Caco-2 (cell line): ENCODE measurements around the gene PLCB1. TPM values are rescaled to one million over a fixed set of nuclear protein-coding genes. Genes with fewer than 3 reads are reported as not detected.

Experiments
- BruUV-seq: library from RNA; stranded (reverse); fragments of 400-500 nt; replicated peaks from 2 replicates; lab custom pipeline; 2021; lab: Mats Ljungman, UMichigan
- CTCF ChIA-PET: fragments of 300-600 bp; sonication (Branson Sonifier 250); formaldehyde crosslinking; loops from one replicate; lab custom pipeline; 2022; ENCODE audit warnings: antibody characterized with exemption; lab: Charles Lee
- POLR2A ChIA-PET: fragments of 300-600 bp; sonication (Branson Sonifier 250); formaldehyde crosslinking; loops from one replicate; lab custom pipeline; 2022; ENCODE audit warnings: antibody characterized with exemption; lab: Charles Lee
- DNase-seq, 2 experiments: peaks; one replicate each; pipeline versions ENCODE4 v3.0.0 to v3.0.0-alpha.2; 2020 to 2022
- H3K27me3 ChIP-seq: replicated peaks from 2 replicates; pipeline ENCODE4 v1.6.0; 2011; ENCODE audit warnings: low read length; ENCODE audit not compliant: control insufficient read depth, insufficient read depth
- H3K36me3 ChIP-seq: 2 replicates; pipeline ENCODE4 v1.5.1; 2011; ENCODE audit warnings: low read length; ENCODE audit not compliant: control insufficient read depth, insufficient read depth
- H3K4me1 ChIP-seq: fragments of 250-450 bp; sonication (Bioruptor Pico); 2 replicates; pipeline ENCODE4 v1.5.1; 2020; ENCODE audit warnings: mild to moderate bottlenecking
- H3K4me3 ChIP-seq: 2 replicates; pipeline ENCODE4 v1.5.1; 2011; ENCODE audit warnings: low read depth, mild to moderate bottlenecking, control low read depth, low read length
- H3K9me3 ChIP-seq: fragments of 250-450 bp; sonication (Bioruptor Pico); 2 replicates; pipeline ENCODE4 v1.5.1; 2020; ENCODE audit warnings: mild to moderate bottlenecking, moderate library complexity
- H3K27ac Mint-ChIP-seq: one replicate; pipeline ENCODE4 v1.8.0; 2022; ENCODE audit warnings: mixed read lengths; ENCODE audit not compliant: unreplicated experiment
- H3K27me3 Mint-ChIP-seq: one replicate; pipeline ENCODE4 v1.8.0; 2022; ENCODE audit warnings: mixed read lengths; ENCODE audit not compliant: insufficient read depth, unreplicated experiment
- H3K36me3 Mint-ChIP-seq: one replicate; pipeline ENCODE4 v1.8.0; 2022; ENCODE audit warnings: mild to moderate bottlenecking, mixed read lengths; ENCODE audit not compliant: insufficient read depth, unreplicated experiment
- H3K4me1 Mint-ChIP-seq: one replicate; pipeline ENCODE4 v1.8.0; 2022; ENCODE audit warnings: low read depth, mixed read lengths; ENCODE audit not compliant: unreplicated experiment
- H3K4me3 Mint-ChIP-seq: one replicate; pipeline ENCODE4 v1.8.0; 2022; ENCODE audit warnings: mild to moderate bottlenecking, moderate library complexity, mixed read lengths; ENCODE audit not compliant: unreplicated experiment
- H3K9me3 Mint-ChIP-seq: one replicate; pipeline ENCODE4 v1.8.0; 2022; ENCODE audit warnings: mixed read lengths; ENCODE audit not compliant: unreplicated experiment
- intact Hi-C: fragments of 100-400 bp; cut with micrococcal nuclease; formaldehyde crosslinking; loops from one replicate; pipeline ENCODE4 v1.10.0; 2022; ENCODE audit not compliant: unreplicated experiment
- total RNA-seq: library from RNA; stranded (reverse); gene quantifications from 2 replicates; pipeline ENCODE4 v1.2.3, GENCODE V29; 2022
- TF ChIP-seq, protein P1 (sequence below), 2 experiments: fragments of 200-600 bp in 1 of 2; IDR thresholded peaks; 1 replicate in 1 of 2; 2 replicates in 1 of 2; pipeline versions ENCODE4 v1.5.1 to v1.8.0; 2011 to 2022; ENCODE audit warnings: antibody characterized with exemption in 1 of 2, control low read depth in 1 of 2, inconsistent platforms in 1 of 2, low read depth in 1 of 2, low read length in 1 of 2, mild to moderate bottlenecking in 1 of 2, moderate library complexity in 1 of 2; ENCODE audit not compliant: insufficient read depth in 1 of 2, severe bottlenecking in 1 of 2, unreplicated experiment in 1 of 2

PLCB1 gene
- total RNA-seq, 1 experiment from 2014 or later = 105 TPM

GRCh38 chr20:8924539-8924938 is 792.5 kb downstream of the PLCB1 start:
- no peak overlapping the region for H3K4me3 Mint-ChIP-seq
- H3K27me3 ChIP-seq = no peaks in the 10 kb centered on the region
- no peaks in the 10 kb centered on the region for H3K36me3 ChIP-seq
- no TSS peak for BruUV-seq
- TF ChIP-seq, protein P1, sequence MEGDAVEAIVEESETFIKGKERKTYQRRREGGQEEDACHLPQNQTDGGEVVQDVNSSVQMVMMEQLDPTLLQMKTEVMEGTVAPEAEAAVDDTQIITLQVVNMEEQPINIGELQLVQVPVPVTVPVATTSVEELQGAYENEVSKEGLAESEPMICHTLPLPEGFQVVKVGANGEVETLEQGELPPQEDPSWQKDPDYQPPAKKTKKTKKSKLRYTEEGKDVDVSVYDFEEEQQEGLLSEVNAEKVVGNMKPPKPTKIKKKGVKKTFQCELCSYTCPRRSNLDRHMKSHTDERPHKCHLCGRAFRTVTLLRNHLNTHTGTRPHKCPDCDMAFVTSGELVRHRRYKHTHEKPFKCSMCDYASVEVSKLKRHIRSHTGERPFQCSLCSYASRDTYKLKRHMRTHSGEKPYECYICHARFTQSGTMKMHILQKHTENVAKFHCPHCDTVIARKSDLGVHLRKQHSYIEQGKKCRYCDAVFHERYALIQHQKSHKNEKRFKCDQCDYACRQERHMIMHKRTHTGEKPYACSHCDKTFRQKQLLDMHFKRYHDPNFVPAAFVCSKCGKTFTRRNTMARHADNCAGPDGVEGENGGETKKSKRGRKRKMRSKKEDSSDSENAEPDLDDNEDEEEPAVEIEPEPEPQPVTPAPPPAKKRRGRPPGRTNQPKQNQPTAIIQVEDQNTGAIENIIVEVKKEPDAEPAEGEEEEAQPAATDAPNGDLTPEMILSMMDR (IDR thresholded peaks at IDR 0.05; ENCODE audit: insufficient read depth in 1 of 2, low read depth in 1 of 2, low read length in 1 of 2, severe bottlenecking in 1 of 2, unreplicated experiment in 1 of 2) = no peak
- H3K4me3 ChIP-seq = no peak overlapping the region
- intact Hi-C loops = no loop called here
- ChIA-PET POLR2A (no interaction called here), CTCF (no interaction called here)
- H3K4me1 Mint-ChIP-seq = no peaks in the 10 kb centered on the region
- H3K9me3 Mint-ChIP-seq = no peaks in the 10 kb centered on the region
- H3K9me3 ChIP-seq = peaks cover 10% of the 10 kb centered on the region
- peaks cover 4% of the 10 kb centered on the region for H3K27me3 Mint-ChIP-seq
- no peak overlapping the region for H3K27ac Mint-ChIP-seq
- H3K4me1 ChIP-seq = no peaks in the 10 kb centered on the region
- H3K36me3 Mint-ChIP-seq = no peaks in the 10 kb centered on the region
- no peak for DNase-seq

- no peaks in the 10 kb centered on the region for H3K36me3 ChIP-seq
- H3K4me3 ChIP-seq = no peak overlapping the region
- H3K4me3 Mint-ChIP-seq = no peak overlapping the region
- no peaks in the 10 kb centered on the region for H3K9me3 ChIP-seq
- TF ChIP-seq, protein P1 (IDR thresholded peaks at IDR 0.05; ENCODE audit: insufficient read depth in 1 of 2, low read depth in 1 of 2, low read length in 1 of 2, severe bottlenecking in 1 of 2, unreplicated experiment in 1 of 2) = no peak
- CTCF ChIA-PET = no interaction called here
- no peaks in the 10 kb centered on the region for H3K27me3 ChIP-seq
- H3K4me1 ChIP-seq = no peaks in the 10 kb centered on the region
- no peaks in the 10 kb centered on the region for H3K4me1 Mint-ChIP-seq
- H3K27me3 Mint-ChIP-seq = peaks cover 16% of the 10 kb centered on the region
- POLR2A ChIA-PET = no interaction called here
- intact Hi-C loops = no loop called here
- H3K27ac Mint-ChIP-seq = no peak overlapping the region
- no peaks in the 10 kb centered on the region for H3K36me3 Mint-ChIP-seq
- no peak for DNase-seq
- no peaks in the 10 kb centered on the region for H3K9me3 Mint-ChIP-seq
- no TSS peak for BruUV-seq
These were observed 798.7 kb downstream of the PLCB1 start for GRCh38 chr20:8930726-8931125.

DNA sequence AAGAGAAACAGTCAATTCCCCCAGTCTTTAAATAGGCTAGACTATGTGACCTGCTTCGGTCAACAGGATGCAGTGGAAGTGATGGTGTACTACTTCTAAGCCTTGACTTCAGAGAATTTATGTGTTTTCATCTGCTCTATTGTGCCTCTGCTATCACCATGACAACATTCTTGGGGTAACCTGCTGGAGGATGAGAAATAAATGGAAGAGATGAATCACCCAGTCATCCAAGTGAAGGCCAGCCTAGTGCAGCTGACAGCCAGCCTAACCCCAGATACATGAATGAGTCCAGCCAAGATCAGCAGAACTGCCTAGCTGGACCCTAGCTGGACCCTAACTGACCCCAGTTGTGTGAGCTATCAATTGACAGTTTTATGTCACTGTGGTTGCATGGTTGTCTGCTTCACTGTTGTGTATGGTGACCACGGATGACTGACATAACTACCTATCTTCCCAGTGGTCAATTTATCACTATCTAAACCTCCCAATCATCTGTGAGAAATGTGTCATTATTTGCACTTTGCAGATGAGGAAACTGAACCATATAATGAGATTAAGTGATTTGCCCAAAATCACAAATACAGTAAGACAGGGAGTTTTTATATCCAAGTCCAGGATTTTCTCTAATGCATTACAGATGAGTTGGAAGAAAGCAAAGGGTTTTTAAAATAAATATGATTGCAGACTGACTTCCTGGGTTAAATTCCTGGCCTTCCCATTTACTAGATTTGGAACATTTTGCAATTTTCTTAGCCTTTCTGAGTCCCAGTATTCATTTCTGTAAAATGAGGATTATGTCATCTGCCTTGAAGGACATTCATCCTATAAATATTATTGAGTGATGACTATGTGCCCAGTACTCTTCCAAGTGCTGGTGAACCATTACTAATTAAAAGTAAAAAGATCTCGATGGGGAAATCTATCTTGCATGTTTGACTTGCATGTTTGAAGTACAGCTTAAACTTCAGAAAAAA is 800.4 kb downstream of the PLCB1 start:
- Mint-ChIP-seq H3K36me3 (no peaks in the 10 kb centered on the region), H3K27me3 (peaks cover 14% of the 10 kb centered on the region), H3K4me3 (no peak overlapping the region), H3K27ac (no peak overlapping the region), H3K4me1 (no peaks in the 10 kb centered on the region), H3K9me3 (no peaks in the 10 kb centered on the region)
- Histone ChIP-seq H3K27me3 (no peaks in the 10 kb centered on the region), H3K36me3 (no peaks in the 10 kb centered on the region), H3K4me1 (no peaks in the 10 kb centered on the region), H3K9me3 (no peaks in the 10 kb centered on the region), H3K4me3 (no peak overlapping the region)
- POLR2A ChIA-PET = no interaction called here
- no peak for DNase-seq
- BruUV-seq = no TSS peak
- CTCF ChIA-PET = no interaction called here
- TF ChIP-seq, protein P1 (IDR thresholded peaks at IDR 0.05; ENCODE audit: insufficient read depth in 1 of 2, low read depth in 1 of 2, low read length in 1 of 2, severe bottlenecking in 1 of 2, unreplicated experiment in 1 of 2) = no peak
- intact Hi-C loops = no loop called here
